Adipocyte (in vitro differentiated cells): ENCODE data around the gene CAPN12.
"Not testable (repeated sequence)": the region's sequence is repeated elsewhere in the genome, so short reads cannot be mapped to it uniquely, and the experiment has no call there.

ENCODE experiments used
- DNase-seq: peaks from one replicate; pipeline ENCODE4 v3.0.0-alpha.2; 2015; ENCODE audit warnings: low read depth
- H3K27me3 ChIP-seq: replicated peaks from 2 replicates; pipeline ENCODE4 v1.7.0; 2013; ENCODE audit warnings: mild to moderate bottlenecking, low read length, moderate library complexity; ENCODE audit not compliant: control insufficient read depth, insufficient read depth
- H3K36me3 ChIP-seq: 2 replicates; pipeline ENCODE4 v1.7.0; 2013; ENCODE audit warnings: low read length, mild to moderate bottlenecking, moderate library complexity; ENCODE audit not compliant: control insufficient read depth, insufficient read depth, severe bottlenecking
- H3K4me1 ChIP-seq: 2 replicates; pipeline ENCODE4 v1.7.0; 2013; ENCODE audit warnings: mild to moderate bottlenecking, low read length, moderate library complexity; ENCODE audit not compliant: control insufficient read depth, insufficient read depth
- H3K4me3 ChIP-seq: 2 replicates; pipeline ENCODE4 v1.7.0; 2013; ENCODE audit warnings: mild to moderate bottlenecking, low read length, moderate library complexity
- H3K9ac ChIP-seq: 2 replicates; pipeline ENCODE4 v1.7.0; 2013; ENCODE audit warnings: mild to moderate bottlenecking, low read length, moderate library complexity
- H3K9me3 ChIP-seq: 2 replicates; pipeline ENCODE4 v1.7.0; 2013; ENCODE audit warnings: mild to moderate bottlenecking, low read length, moderate library complexity; ENCODE audit not compliant: control insufficient read depth

Gene CAPN12

DNA sequence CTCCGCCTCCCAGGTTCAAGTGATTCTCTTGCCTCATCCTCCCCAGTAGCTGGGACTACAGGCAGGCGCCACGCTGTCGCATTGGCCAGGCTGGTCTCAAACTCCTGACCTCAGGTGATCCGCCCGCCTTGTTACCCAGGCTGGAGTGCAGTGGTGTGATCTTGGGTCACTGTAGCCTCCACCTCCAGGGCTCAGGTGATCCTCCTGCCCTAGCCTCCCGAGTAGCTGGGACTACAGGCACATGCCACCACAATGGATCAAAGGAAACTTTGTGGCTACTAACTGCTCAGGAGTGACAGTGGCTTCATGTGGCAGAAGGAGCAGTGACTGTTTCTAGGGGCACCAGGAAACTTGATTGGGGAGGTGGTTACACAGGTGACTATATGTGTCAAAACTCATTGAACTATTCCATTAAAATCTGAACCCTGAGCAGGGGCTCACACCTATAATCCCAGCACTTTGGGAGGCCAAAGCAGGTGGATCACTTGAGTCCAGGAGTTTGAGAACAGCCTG lies 41.0 kb upstream of the CAPN12 start:
- no peaks in the 10 kb centered on the region for H3K9me3 ChIP-seq

DNA sequence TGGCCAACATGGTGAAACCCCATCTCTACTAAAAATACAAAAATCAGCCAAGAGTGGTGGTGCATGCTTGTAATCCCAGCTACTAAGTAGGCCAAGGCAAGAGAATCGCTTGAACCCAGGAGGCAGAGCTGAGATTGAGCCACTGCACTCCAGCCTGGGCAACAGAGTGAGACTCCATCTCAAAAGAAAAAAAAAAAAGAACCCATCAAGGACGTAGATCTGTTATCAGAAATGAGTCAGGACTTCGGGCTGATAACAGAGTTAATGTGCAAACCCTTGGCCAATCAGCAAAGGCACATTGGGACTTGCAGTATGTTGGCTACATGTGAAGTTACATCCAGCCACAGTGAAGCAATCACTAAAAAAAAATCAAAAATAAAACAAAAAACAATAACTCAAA lies 40.0 kb upstream of the CAPN12 start:
- no peaks in the 10 kb centered on the region for H3K36me3 ChIP-seq
- H3K4me1 ChIP-seq = no peaks in the 10 kb centered on the region
- no peaks in the 10 kb centered on the region for H3K9me3 ChIP-seq
- peaks cover 13% of the 10 kb centered on the region for H3K27me3 ChIP-seq
- H3K9ac ChIP-seq = no peak overlapping the region
- H3K4me3 ChIP-seq = no peak overlapping the region
- DNase-seq = no peak

More for the DNA sequence above, 41.0 kb upstream of the CAPN12 start:
- H3K4me3 ChIP-seq = no peak overlapping the region
- no peak for DNase-seq
- no peaks in the 10 kb centered on the region for H3K36me3 ChIP-seq
- H3K27me3 ChIP-seq = peaks cover 9% of the 10 kb centered on the region
- no peaks in the 10 kb centered on the region for H3K4me1 ChIP-seq
- no peak overlapping the region for H3K9ac ChIP-seq

DNA sequence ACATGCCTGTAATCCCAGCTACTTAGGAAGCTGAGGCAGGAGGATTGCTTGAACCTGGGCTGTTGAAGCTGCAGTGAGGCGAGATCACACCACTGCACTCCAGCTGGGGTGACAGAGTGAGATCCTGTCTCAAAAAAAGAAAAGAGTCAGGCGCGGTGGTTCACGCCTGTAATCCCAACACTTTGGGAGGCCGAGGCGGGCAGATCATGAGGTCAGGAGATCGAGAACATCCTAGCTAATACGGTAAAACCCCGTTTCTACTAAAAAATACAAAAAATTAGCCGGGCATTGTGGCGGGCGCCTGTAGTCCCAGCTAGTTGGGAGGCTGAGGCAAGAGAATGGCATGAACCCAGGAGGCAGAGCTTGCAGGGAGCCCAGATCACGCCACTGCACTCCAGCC lies 37.9 kb upstream of the CAPN12 start:
- not testable (repeated sequence) for H3K36me3 ChIP-seq, H3K4me1 ChIP-seq

DNA sequence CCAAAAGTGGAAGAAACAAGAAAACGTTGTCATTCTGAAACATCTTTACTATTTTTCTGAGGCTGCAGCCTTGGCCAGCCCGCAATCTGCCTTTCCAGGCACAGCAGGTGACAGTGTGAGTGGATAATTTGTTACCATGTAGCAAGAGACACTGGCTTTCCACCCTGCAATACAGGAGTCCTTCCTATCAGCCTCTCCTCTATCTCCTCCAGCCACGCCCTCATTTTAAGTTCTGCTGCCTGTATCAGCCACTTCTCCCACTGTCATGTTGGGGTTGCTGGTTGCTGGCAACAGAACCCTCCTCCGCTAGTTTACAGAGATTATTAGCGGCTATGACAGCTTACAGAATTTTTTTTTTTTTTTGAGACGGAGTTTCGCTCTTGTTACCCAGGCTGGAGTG lies 36.8 kb upstream of the CAPN12 start:
- Histone ChIP-seq H3K4me1 (no peaks in the 10 kb centered on the region), H3K9ac (no peak overlapping the region), H3K27me3 (peaks cover 17% of the 10 kb centered on the region), H3K4me3 (no peak overlapping the region), H3K9me3 (no peaks in the 10 kb centered on the region), H3K36me3 (no peaks in the 10 kb centered on the region)
- DNase-seq = no peak

More for the DNA sequence above, 37.9 kb upstream of the CAPN12 start:
- not testable (repeated sequence) for H3K4me3 ChIP-seq, H3K9ac ChIP-seq, DNase-seq, H3K9me3 ChIP-seq
- H3K27me3 ChIP-seq = peaks cover 17% of the 10 kb centered on the region

DNA sequence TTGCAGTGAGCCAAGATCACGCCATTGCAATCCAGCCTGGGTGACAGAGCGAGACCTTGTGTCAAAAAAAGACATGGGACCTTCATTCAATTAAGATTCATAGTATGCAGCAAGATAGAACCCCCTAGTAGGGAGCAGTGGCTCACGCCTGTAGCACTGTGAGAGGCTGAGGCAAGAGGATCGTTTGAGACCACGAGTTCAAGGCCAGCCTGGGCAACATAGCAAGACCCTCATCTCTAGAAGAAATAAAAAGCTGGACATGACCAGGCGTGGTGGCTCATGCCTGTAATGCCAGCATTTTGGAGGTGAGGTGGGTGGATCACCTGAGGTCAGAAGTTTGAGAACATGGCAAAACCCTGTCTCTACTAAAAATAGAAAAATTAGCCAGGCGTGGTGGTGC lies 36.2 kb upstream of the CAPN12 start:
- Histone ChIP-seq H3K9me3 (no peaks in the 10 kb centered on the region), H3K4me1 (no peaks in the 10 kb centered on the region), H3K36me3 (no peaks in the 10 kb centered on the region), H3K9ac (no peak overlapping the region), H3K27me3 (peaks cover 17% of the 10 kb centered on the region), H3K4me3 (no peak overlapping the region)
- no peak for DNase-seq

DNA sequence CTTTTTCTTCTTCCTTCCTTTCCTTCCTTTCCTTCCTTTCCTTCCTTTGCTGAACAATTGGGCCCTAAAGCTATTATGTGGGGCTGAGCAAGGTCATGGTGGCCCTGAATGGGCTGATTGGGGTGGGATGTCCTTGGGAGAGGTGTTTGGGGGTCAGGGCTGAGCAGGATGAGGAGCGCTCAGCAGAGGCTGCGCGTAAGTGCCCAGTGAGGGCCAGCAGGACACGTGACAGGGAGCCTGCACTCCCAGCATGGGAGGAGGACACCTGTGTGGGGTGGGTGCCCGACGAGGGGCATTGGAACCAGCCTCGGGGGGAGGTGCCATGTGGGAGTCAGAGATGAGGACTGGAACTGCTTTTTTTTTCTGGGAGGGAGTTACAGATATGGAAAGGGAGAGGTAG lies 34.5 kb upstream of the CAPN12 start:
- Histone ChIP-seq H3K9ac (no peak overlapping the region), H3K4me3 (no peak overlapping the region), H3K4me1 (no peaks in the 10 kb centered on the region), H3K9me3 (no peaks in the 10 kb centered on the region), H3K27me3 (peaks cover 17% of the 10 kb centered on the region), H3K36me3 (no peaks in the 10 kb centered on the region)
- no peak for DNase-seq

DNA sequence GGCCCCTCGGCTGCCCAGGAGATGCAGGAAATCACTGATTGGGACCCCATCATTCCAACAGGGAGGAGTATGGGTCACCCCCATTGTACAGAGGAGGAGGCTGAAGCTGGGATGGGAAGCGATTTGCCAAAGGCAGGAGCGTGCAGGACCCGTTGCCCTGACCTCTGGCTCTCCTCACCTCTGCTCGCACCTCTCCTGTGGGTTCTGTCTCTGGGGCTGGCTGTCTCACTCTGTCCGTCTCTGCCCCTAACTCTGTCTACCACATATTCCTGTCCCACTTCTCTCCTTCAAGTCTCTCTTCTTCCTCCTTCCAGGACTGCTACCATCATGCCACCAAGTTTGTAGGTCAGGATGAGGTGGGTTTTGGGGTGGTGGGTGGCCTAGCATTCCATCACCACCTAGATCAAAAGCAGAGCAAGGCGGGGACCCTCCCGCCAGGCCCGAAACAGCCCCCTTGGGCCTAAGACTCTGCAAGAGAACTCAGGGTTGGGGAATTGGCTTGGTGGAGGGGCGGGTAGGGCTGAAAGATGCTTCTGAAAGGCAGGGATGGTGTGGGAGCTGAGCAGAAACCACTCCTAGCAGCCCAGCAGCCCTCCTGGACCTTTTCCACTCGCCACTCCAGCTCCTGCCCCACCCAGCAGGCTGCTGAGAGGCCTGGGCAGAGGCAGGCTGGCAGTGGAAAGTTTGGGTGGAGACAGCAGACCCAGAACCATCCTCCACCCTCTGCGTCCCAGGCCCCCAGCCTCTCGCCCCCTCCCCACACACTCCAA lies 30.1 kb upstream of the CAPN12 start:
- H3K27me3 ChIP-seq = peaks cover 4% of the 10 kb centered on the region
- no peaks in the 10 kb centered on the region for H3K36me3 ChIP-seq
- H3K4me1 ChIP-seq = no peaks in the 10 kb centered on the region
- no peak overlapping the region for H3K4me3 ChIP-seq
- DNase-seq = no peak
- no peak overlapping the region for H3K9ac ChIP-seq
- no peaks in the 10 kb centered on the region for H3K9me3 ChIP-seq

DNA sequence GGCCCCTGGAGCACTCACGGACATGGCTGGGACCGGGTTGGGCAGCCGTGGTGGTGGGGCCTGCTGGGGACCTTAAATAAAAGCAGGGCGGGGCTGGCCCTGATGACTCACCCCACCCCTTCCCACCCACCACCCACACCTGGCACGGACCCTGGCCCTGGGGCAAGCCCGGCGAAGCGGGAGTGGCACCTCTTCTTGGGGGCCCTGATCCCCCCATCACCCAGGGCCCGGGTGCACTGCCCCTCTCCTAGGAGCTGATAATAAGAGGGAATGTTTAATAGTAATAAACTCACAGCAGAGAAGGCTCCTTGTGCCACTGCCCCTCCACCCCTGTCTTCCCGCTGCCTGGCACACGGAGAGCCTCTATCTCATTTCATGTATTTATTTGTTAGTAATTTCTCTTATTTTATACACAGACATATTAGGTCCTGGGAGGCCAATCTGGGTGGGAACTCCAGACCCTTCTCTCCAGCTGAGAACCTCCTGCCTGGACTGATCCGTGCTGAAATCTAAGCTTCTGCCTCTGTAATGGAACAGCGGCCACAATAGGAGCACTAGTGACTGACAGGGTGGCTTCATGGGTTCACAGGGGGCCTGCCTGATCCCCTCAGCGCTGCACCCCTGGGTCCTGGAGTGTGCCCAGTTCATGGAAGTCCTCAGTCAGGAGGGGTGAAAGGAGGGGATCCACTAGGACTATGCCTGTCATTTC lies 29.3 kb upstream of the CAPN12 start, which contains the start of gene LGALS7:
Gene LGALS7, minus strand, starts transcription at position 49 of the 709 bp plus-strand sequence. Its CDS starts 25 bp downstream, at position 24.
- DNase-seq = no peak
- H3K4me1 ChIP-seq = no peaks in the 10 kb centered on the region
- no peaks in the 10 kb centered on the region for H3K36me3 ChIP-seq
- peaks cover under 1% of the 10 kb centered on the region for H3K27me3 ChIP-seq
- no peak within 1 kb of the TSS for H3K4me3 ChIP-seq
- no peak within 1 kb of the TSS for H3K9ac ChIP-seq
- H3K9me3 ChIP-seq = no peaks in the 10 kb centered on the region

DNA sequence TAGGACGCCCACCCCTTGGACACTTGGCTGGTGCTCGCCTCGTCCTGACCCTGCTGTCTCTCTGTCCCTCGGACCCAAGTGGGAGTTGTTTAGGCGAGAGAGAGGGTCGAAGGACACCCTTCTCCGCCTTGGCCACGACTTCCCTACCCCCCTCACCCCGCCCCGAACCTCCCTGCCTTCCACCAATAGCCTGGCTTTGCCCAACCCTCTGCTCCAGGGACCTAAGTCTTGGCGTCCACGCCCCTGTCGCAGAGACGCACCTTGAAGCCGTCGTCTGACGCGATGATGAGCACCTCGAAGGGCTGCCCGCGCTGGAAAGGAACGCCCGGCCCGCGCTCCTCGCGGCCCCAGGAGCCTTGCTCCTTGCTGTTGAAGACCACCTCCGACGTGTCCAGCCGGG lies 27.3 kb upstream of the CAPN12 start:
- DNase-seq, H3K27me3 ChIP-seq, H3K4me3 ChIP-seq, H3K9me3 ChIP-seq, H3K4me1 ChIP-seq, H3K36me3 ChIP-seq, H3K9ac ChIP-seq: not testable (repeated sequence)

DNA sequence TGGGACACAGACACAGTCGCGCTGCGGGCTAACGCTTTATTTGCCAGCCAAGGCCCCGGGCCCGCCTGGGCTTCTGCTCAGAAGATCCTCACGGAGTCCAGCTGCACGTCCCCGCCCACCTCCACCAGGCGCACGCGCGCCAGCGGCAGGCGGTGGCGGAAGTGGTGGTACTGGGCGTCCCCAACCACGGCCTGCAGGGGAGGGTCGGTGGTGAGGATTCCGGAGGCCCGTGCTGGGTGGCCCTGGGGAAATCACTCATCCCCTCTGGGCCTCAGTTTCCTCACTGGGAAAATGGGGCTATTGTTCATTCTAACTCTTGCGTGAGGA lies 26.6 kb upstream of the CAPN12 start:
- not testable (repeated sequence) for H3K4me3 ChIP-seq, H3K9ac ChIP-seq, DNase-seq, H3K9me3 ChIP-seq, H3K36me3 ChIP-seq, H3K4me1 ChIP-seq, H3K27me3 ChIP-seq

DNA sequence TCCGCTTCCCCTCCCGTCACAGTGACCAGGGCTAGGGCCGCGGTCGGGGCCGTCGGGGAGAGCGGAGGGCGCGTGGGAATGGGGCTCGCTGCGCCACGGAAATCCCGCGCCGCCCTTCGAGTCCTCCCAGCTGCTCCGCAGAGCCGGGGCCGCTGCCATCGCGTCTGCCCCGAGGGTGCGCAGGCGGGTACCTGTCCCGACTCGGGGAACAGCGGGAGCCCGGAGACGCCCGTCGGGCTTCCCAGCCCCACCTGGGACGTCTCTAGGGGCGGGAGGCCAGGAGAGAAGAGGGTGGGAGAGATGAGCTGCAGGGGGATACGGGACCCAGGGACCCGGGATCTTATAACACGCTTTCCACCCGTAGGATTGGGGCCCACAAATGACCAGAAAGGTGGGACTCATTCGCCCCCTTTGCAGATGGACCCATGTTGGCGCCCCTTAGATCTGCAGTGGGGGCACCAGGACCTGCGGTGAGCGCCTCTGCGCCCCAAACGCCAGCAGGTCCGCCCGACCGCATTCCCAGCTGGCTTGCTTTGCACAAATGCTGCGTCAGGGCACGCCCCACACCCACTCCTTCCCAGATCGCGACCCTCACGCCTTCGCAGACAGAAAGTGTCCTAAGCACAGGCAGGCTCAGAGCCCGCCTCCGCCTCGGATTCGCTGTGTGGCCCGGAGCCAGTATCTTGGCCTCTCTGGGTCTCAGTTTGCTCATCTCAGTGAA lies 26.1 kb upstream of the CAPN12 start:
- not testable (repeated sequence) for H3K4me1 ChIP-seq, H3K27me3 ChIP-seq, H3K9me3 ChIP-seq, H3K9ac ChIP-seq, DNase-seq, H3K4me3 ChIP-seq, H3K36me3 ChIP-seq
